T-helper 2 cell treated with Interferon-gamma antibody and Interleukin-4, amounts not matched to agents 100 ng/mL and 5 ng/mL, for 36 hours (primary cell): ENCODE results near the gene MS4A2. TPM values are rescaled to one million over a fixed set of nuclear protein-coding genes. Genes with fewer than 3 reads are reported as not detected.
"Not testable (repeated sequence)": the region's sequence is repeated elsewhere in the genome, so short reads cannot be mapped to it uniquely, and the experiment has no call there.

Experiments
- intact Hi-C: fragments of 100-400 bp; cut with micrococcal nuclease; formaldehyde crosslinking; loops from one replicate; pipeline ENCODE4 v1.15.1; 2023
- total RNA-seq: library from RNA; stranded (reverse); gene quantifications from 2 replicates; pipeline ENCODE4 v1.2.3, GENCODE V29; 2022

Gene MS4A2
- not detected in 2 replicates for total RNA-seq

GRCh38 chr11:60088364-60088763 is at the start of gene MS4A2:
MS4A2 (plus strand) TSS chr11:60088664; CDS start chr11:60088766, 102 bp downstream.
- intact Hi-C loops = no loop called here

- intact Hi-C loops = no loop called here
These were observed 48.4 kb upstream of the MS4A2 start, which contains the start of gene OOSP2 for GRCh38 chr11:60040109-60040508. OOSP2 (plus strand) TSS chr11:60040409; CDS start chr11:60040460, 51 bp downstream.

GRCh38 chr11:60050422-60050821 is 38.0 kb upstream of the MS4A2 start:
- intact Hi-C loops = not testable (repeated sequence)

- intact Hi-C loops = not testable (repeated sequence)
These were observed 37.6 kb upstream of the MS4A2 start for GRCh38 chr11:60050839-60051238.

GRCh38 chr11:60056349-60056969 is 32.0 kb upstream of the MS4A2 start, which contains the start of gene MS4A3:
MS4A3 (plus strand) TSS chr11:60056665; CDS start chr11:60061161, 4,496 bp downstream.
- intact Hi-C loops = no loop called here

GRCh38 chr11:60059052-60059451 is 29.4 kb upstream of the MS4A2 start:
- intact Hi-C loops = no loop called here

GRCh38 chr11:60059521-60060240 is 28.8 kb upstream of the MS4A2 start:
- intact Hi-C loops = no loop called here

GRCh38 chr11:60064111-60064510 is 24.4 kb upstream of the MS4A2 start:
- intact Hi-C loops = no loop called here

- intact Hi-C loops = no loop called here
These were observed 22.7 kb upstream of the MS4A2 start for GRCh38 chr11:60065801-60066200.

GRCh38 chr11:60069450-60069849 is 19.0 kb upstream of the MS4A2 start:
- intact Hi-C loops = no loop called here

GRCh38 chr11:60071644-60072043 is 16.8 kb upstream of the MS4A2 start:
- intact Hi-C loops = not testable (repeated sequence)

- intact Hi-C loops = no loop called here
These were observed 11.1 kb upstream of the MS4A2 start for GRCh38 chr11:60077216-60077817.

GRCh38 chr11:60077981-60078380 is 10.5 kb upstream of the MS4A2 start:
- intact Hi-C loops = no loop called here

- intact Hi-C loops = no loop called here
These were observed 9.7 kb upstream of the MS4A2 start for GRCh38 chr11:60078745-60079144.

GRCh38 chr11:60080535-60080934 is 7.9 kb upstream of the MS4A2 start:
- intact Hi-C loops = no loop called here

GRCh38 chr11:60084631-60085273 is 3.7 kb upstream of the MS4A2 start:
- intact Hi-C loops = no loop called here

GRCh38 chr11:60085909-60086308 is 2.6 kb upstream of the MS4A2 start:
- intact Hi-C loops = no loop called here

- intact Hi-C loops = no loop called here
These were observed 1.2 kb upstream of the MS4A2 start for GRCh38 chr11:60087239-60087638.

- intact Hi-C loops = no loop called here
These were observed 7.1 kb downstream of the MS4A2 start for GRCh38 chr11:60095477-60096120.

- intact Hi-C loops = no loop called here
These were observed 8.7 kb downstream of the MS4A2 start for GRCh38 chr11:60097189-60097588.

GRCh38 chr11:60098508-60098907 is 10.0 kb downstream of the MS4A2 start:
- intact Hi-C loops = no loop called here
